Stromal cell of bone marrow (primary cell): ENCODE measurements around the gene PTPN20.

ENCODE experiments used
- DNase-seq: peaks from one replicate; pipeline ENCODE4 v3.0.0-alpha.2; 2012; ENCODE audit warnings: low read depth

Gene PTPN20

DNA sequence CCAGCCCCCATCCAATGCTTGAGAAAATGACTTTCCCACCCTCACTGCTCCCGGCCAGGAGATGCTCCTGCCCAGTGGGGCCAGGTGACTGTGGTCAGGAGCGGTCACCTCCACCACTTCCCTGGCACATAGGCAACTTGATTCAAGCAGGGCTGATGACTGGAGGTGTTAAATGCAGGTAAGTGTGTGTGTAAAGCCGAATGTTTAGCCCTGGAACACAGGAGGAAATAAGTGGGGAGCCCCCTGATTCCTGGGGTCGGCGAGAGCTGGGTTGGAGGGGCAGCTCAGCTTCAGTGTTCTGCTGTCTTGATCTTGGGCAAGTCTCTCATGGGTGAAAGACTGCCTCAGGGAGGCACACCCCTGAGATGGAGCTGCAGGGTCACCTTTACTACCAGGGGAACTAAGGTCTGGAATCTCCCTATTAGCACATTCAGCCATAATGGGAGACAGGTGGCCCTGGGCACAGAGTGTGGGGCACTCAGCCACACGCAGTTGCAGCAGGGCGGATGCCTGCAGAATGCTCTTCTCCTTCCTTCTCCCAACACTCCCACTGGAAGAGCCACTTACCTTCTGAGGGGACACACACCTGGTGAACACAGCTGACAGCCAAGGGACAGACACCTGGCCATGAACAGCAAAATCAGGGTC is 124.1 kb downstream of the PTPN20 start:
- no peak for DNase-seq

DNA sequence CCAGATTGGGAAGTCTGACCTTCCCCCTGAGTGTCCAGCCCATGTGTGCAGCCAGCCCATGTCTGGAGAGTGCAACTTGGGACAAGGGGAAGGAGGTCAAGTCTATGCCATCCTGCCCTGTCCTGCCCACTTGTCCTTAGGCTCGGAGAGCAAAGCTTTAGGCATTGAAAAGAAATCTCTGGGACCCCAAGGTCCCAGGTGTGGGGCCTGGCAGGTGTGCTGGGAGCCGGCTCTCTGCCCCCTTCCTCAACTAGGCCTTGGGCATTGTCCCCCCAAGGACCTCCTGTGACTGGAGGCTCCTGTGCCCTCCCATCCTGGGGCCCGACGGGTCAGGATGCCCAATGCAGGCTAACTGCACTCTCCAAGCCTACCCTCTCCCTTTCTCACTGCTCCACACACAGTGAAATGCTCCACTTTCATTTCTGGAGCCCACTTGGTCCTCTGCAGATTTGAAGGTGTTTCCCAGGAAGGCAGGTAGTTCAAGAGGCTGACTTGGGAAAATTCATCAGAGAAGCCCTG is 124.7 kb downstream of the PTPN20 start:
- DNase-seq: no peak

- DNase-seq: no peak
Measured at GRCh38 chr10:47036771-47037170, 125.5 kb downstream of the PTPN20 start.

DNA sequence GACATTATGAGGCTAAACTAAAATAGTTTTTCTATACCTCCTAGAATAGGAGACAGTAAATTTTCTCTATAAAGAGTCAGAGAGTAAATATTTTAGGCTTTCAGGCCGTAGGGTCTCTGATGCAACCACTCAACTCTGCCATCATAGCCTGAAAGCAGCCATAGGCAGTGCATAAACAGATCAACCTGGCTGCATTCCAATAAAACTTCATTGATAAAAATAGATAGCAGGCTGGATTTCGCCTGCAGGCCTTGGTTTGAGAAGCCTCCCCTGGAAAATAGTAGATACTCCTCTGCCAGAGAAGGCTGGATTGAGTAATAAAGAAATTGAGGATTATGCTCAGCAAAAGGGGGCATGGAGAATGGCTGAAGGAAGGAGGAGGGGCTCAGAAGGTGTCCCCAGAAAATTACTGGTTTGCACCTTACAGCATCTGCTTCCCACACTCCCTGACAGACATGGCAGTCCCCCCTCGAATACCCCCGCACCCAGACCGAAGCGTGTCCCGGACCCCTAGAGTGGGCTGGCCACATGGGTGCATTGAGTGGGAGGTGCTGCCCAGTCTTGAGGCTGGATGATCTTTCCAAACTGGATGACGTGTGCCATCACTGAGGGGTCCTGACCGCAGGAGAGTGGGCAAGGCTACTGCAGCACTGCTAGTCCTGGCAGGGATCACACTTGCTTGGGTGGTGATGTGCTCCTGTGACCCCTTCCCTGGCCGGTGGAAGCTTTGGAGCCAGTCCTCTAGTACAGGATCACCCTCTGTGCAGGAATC is 126.6 kb downstream of the PTPN20 start:
- no peak for DNase-seq

DNA sequence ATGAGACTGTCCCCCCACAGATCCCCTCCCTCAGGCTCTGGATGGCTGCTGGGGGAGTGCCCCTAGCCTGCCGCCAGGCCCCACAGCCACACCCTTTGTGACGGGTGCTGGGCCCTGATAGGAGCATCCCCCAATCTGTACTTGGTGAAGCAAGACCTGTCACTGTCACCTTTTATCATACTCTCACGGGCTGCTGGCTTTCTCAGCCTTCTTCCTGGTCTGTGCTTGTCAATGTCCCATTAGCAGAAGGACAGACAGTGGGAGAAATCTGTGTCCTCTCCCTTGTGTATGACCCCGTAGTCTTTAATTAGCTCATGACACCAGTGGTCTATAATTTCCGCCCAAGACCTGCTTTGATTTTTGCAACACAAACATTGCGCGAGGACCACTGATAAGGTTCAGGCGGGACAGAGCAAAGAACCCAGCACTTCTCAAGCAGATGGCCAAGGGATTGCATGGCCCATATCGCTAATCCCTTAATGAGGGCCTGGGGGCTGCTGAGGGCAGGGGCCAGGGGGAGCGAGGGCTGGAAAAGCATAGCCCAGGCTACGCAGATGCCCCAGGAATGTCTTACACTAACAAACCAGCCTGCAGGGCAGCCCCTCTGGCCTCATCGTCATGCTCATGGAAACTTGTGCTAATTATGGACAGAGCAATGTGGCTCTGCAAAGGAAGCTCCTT is 127.8 kb downstream of the PTPN20 start:
- no peak for DNase-seq

GRCh38 chr10:47039562-47039913 is 128.3 kb downstream of the PTPN20 start:
- DNase-seq: no peak

GRCh38 chr10:47040041-47040491 is 128.8 kb downstream of the PTPN20 start:
- DNase-seq: no peak

- DNase-seq: no peak
Measured at GRCh38 chr10:47040681-47041080, 129.5 kb downstream of the PTPN20 start.

GRCh38 chr10:47041396-47042198 is 130.4 kb downstream of the PTPN20 start:
- DNase-seq: no peak

GRCh38 chr10:47042199-47042473 is 130.9 kb downstream of the PTPN20 start:
- no peak for DNase-seq

GRCh38 chr10:47042780-47043750 is 131.8 kb downstream of the PTPN20 start:
- DNase-seq: no peak

GRCh38 chr10:47043928-47044538 is 132.8 kb downstream of the PTPN20 start:
- no peak for DNase-seq

GRCh38 chr10:47044741-47045140 is 133.5 kb downstream of the PTPN20 start:
- DNase-seq: no peak

GRCh38 chr10:47045331-47045861 is 134.2 kb downstream of the PTPN20 start:
- no peak for DNase-seq

GRCh38 chr10:47046321-47047126 is 135.3 kb downstream of the PTPN20 start:
- no peak for DNase-seq

GRCh38 chr10:47047127-47047504 is 135.9 kb downstream of the PTPN20 start:
- DNase-seq: no peak

GRCh38 chr10:47047577-47048525 is 136.6 kb downstream of the PTPN20 start:
- no peak for DNase-seq

DNA sequence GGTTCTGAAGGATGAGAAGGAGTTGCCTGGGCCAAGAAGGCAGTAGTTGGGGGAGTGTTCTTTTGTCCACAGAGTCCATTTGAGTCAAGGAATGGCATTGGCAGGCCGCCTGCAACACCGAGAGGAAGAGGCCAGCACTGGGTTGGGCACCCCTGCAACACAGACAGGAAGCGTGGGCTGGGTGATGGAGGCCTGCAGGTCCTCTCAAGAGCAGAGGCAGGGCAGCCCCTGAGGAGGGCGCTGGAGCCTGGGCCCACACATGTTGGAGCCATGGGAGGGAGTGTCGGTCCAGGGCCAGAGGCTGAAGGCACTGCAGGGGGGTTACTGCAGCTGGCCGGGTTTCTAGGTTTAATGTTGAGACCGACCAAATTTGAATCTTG is 137.3 kb downstream of the PTPN20 start:
- DNase-seq: no peak
